Neural progenitor cell (in vitro differentiated cells): ENCODE results near the gene ZNF506. TPM values are rescaled to one million over a fixed set of nuclear protein-coding genes. Genes with fewer than 3 reads are reported as not detected.

Source experiments
- DNase-seq: peaks from one replicate; pipeline ENCODE4 v3.0.0-alpha.2; 2016; ENCODE audit warnings: low spot score
- H2AFZ ChIP-seq: fragments of 200-600 bp; sonication (generic); replicated peaks from 2 replicates; pipeline ENCODE4 v1.6.1; 2016; ENCODE audit warnings: antibody characterized with exemption
- H3F3A ChIP-seq: fragments of 200-600 bp; sonication (generic); 2 replicates; pipeline ENCODE4 v1.6.1; 2016; ENCODE audit warnings: antibody characterized with exemption, low read depth
- H3K27ac ChIP-seq: fragments of 200-600 bp; sonication (generic); 2 replicates; pipeline ENCODE4 v1.5.1; 2016; ENCODE audit warnings: mild to moderate bottlenecking
- H3K27me3 ChIP-seq: fragments of 200-600 bp; sonication (generic); 2 replicates; pipeline ENCODE4 v1.6.1; 2016; ENCODE audit warnings: mild to moderate bottlenecking, moderate library complexity
- H3K36me3 ChIP-seq: fragments of 200-600 bp; sonication (generic); 2 replicates; pipeline ENCODE4 v1.5.1; 2016
- H3K4me1 ChIP-seq: fragments of 200-600 bp; sonication (generic); 2 replicates; pipeline ENCODE4 v1.6.1; 2016; ENCODE audit warnings: mixed run types
- H3K4me2 ChIP-seq: fragments of 200-600 bp; sonication (generic); 2 replicates; pipeline ENCODE4 v1.6.1; 2016
- H3K4me3 ChIP-seq: fragments of 200-600 bp; sonication (generic); 2 replicates; pipeline ENCODE4 v1.5.1; 2016
- H3K79me2 ChIP-seq: fragments of 200-600 bp; sonication (generic); 2 replicates; pipeline ENCODE4 v1.6.1; 2016; ENCODE audit warnings: low read depth
- H3K9ac ChIP-seq: fragments of 200-600 bp; sonication (generic); 2 replicates; pipeline ENCODE4 v1.6.1; 2016
- H3K9me3 ChIP-seq: fragments of 200-600 bp; sonication (generic); 2 replicates; pipeline ENCODE4 v1.5.1; 2016; ENCODE audit warnings: low read depth
- H4K20me1 ChIP-seq: fragments of 200-600 bp; sonication (generic); 2 replicates; pipeline ENCODE4 v1.6.1; 2016; ENCODE audit warnings: low read depth
- H3K27ac Mint-ChIP-seq: 3 replicates; pipeline ENCODE4 v1.8.0; 2021; ENCODE audit warnings: mixed read lengths
- H3K27me3 Mint-ChIP-seq: 2 replicates; pipeline ENCODE4 v1.8.0; 2022; ENCODE audit warnings: low read depth, mild to moderate bottlenecking, inconsistent platforms, moderate library complexity, mixed read lengths; ENCODE audit not compliant: insufficient read depth
- H3K36me3 Mint-ChIP-seq: 3 replicates; pipeline ENCODE4 v1.8.0; 2021; ENCODE audit warnings: mixed read lengths
- H3K4me1 Mint-ChIP-seq: 3 replicates; pipeline ENCODE4 v1.8.0; 2021; ENCODE audit warnings: mixed read lengths
- H3K4me3 Mint-ChIP-seq: 3 replicates; pipeline ENCODE4 v1.8.0; 2021; ENCODE audit warnings: mild to moderate bottlenecking, moderate library complexity, mixed read lengths
- H3K9me3 Mint-ChIP-seq: 3 replicates; pipeline ENCODE4 v1.8.0; 2020; ENCODE audit warnings: mixed read lengths
- EZH2 ChIP-seq: fragments of 200-600 bp; sonication (generic); IDR thresholded peaks from 2 replicates; pipeline ENCODE4 v1.6.1; 2017; ENCODE audit warnings: antibody characterized with exemption, mild to moderate bottlenecking, moderate library complexity
- EZH2phosphoT487 ChIP-seq: fragments of 200-600 bp; sonication (generic); IDR thresholded peaks from 2 replicates; pipeline ENCODE4 v1.6.1; 2017; ENCODE audit warnings: antibody characterized with exemption
- small RNA-seq: library from RNA; depleted of rRNA; stranded (forward); fragments of <200 nt; gene quantifications from one replicate; pipeline ENCODE3, GENCODE V24; 2015
- total RNA-seq: library from RNA; depleted of rRNA; stranded (reverse); fragments of >200 nt; gene quantifications from 2 replicates; pipeline ENCODE4 v1.2.3, GENCODE V29; 2015; ENCODE audit warnings: low replicate concordance
- TF ChIP-seq, protein P1 (sequence below): fragments of 200-600 bp; sonication (generic); IDR thresholded peaks from 2 replicates; pipeline ENCODE4 v1.5.1; 2017; ENCODE audit warnings: antibody characterized with exemption, mild to moderate bottlenecking

The ZNF506 gene
- total RNA-seq, 1 donor from 2014 or later: 19.9 TPM

GRCh38 chr19:19742773-19743172 is 78.8 kb downstream of the ZNF506 start:
- Mint-ChIP-seq H3K4me3 (no peak overlapping the region), H3K36me3 (peaks cover 2% of the 10 kb centered on the region), H3K4me1 (no peaks in the 10 kb centered on the region), H3K9me3 (peaks cover 32% of the 10 kb centered on the region), H3K27me3 (peaks cover 7% of the 10 kb centered on the region), H3K27ac (no peak overlapping the region)
- Histone ChIP-seq H3K4me2 (no peak overlapping the region), H3K27ac (no peak overlapping the region), H3K9me3 (no peaks in the 10 kb centered on the region), H2AFZ (no peak overlapping the region), H3K79me2 (no peaks in the 10 kb centered on the region), H3F3A (no peaks in the 10 kb centered on the region), H3K36me3 (no peaks in the 10 kb centered on the region), H3K4me1 (no peaks in the 10 kb centered on the region), H3K27me3 (no peaks in the 10 kb centered on the region), H4K20me1 (no peaks in the 10 kb centered on the region), H3K9ac (no peak overlapping the region), H3K4me3 (no peak overlapping the region)
- TF ChIP-seq EZH2 (no peak), EZH2phosphoT487 (no peak)
- TF ChIP-seq, protein P1, sequence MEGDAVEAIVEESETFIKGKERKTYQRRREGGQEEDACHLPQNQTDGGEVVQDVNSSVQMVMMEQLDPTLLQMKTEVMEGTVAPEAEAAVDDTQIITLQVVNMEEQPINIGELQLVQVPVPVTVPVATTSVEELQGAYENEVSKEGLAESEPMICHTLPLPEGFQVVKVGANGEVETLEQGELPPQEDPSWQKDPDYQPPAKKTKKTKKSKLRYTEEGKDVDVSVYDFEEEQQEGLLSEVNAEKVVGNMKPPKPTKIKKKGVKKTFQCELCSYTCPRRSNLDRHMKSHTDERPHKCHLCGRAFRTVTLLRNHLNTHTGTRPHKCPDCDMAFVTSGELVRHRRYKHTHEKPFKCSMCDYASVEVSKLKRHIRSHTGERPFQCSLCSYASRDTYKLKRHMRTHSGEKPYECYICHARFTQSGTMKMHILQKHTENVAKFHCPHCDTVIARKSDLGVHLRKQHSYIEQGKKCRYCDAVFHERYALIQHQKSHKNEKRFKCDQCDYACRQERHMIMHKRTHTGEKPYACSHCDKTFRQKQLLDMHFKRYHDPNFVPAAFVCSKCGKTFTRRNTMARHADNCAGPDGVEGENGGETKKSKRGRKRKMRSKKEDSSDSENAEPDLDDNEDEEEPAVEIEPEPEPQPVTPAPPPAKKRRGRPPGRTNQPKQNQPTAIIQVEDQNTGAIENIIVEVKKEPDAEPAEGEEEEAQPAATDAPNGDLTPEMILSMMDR: no peak
- DNase-seq: no peak

Small RNAs within 50 kb of the gene (small RNA-seq; reads per million reads assigned to genes)
- not detected for gene AC011477.5

Other genes starting within 250 kb of the ZNF506 start
- gene PBX4, start 203.1 kb downstream of the ZNF506 start, total RNA-seq: 3.2 and 4.8 TPM in 2 replicates
- gene LPAR2, start 193.5 kb downstream of the ZNF506 start, total RNA-seq: 21.2 and 64.8 TPM in 2 replicates
- 6.4 and 7.9 TPM in 2 replicates for gene GMIP, start 178.1 kb downstream of the ZNF506 start, total RNA-seq
- gene ATP13A1, start 158.1 kb downstream of the ZNF506 start, total RNA-seq: 19.2 and 181 TPM in 2 replicates
- 22.6 and 29.5 TPM in 2 replicates for gene ZNF101, start 152.9 kb downstream of the ZNF506 start, total RNA-seq
- gene ZNF14, start 88.6 kb downstream of the ZNF506 start, total RNA-seq: 14.4 and 21.0 TPM in 2 replicates
- gene ZNF253, start 44.1 kb upstream of the ZNF506 start, total RNA-seq: 54.5 and 79.2 TPM in 2 replicates
- 72.7 and 79.0 TPM in 2 replicates for gene ZNF93, start 79.2 kb upstream of the ZNF506 start, total RNA-seq
- 26.9 and 27.7 TPM in 2 replicates for gene ZNF682, start 217.8 kb upstream of the ZNF506 start, total RNA-seq